Astrocyte (in vitro differentiated cells and primary cell): Measurements from ENCODE around the gene ARL8A. TPM values are rescaled to one million over a fixed set of nuclear protein-coding genes. Genes with fewer than 3 reads are reported as not detected.

Experiments
- DNase-seq: peaks from one replicate; pipeline ENCODE4 v3.0.0-alpha.2; 2010; ENCODE audit warnings: low read depth
- FAIRE-seq: peaks from 2 replicates; lab custom pipeline; 2011; peaks lifted over from hg19 to GRCh38; lab: Jason Lieb, UNC
- H2AFZ ChIP-seq: 2 replicates; pipeline ENCODE4 v1.6.0; 2012; ENCODE audit warnings: low read depth, low read length, inconsistent platforms
- H3K27ac ChIP-seq: 2 replicates; pipeline ENCODE4 v1.5.1; 2011; ENCODE audit warnings: low read depth, low read length, inconsistent platforms
- H3K27me3 ChIP-seq: 2 replicates; pipeline ENCODE4 v1.6.0; 2011; ENCODE audit warnings: low read length, inconsistent platforms; ENCODE audit not compliant: insufficient read depth
- H3K36me3 ChIP-seq: 2 replicates; pipeline ENCODE4 v1.5.1; 2011; ENCODE audit warnings: low read length, inconsistent platforms; ENCODE audit not compliant: insufficient read depth
- H3K4me1 ChIP-seq: 2 replicates; pipeline ENCODE4 v1.5.1; 2011; ENCODE audit warnings: low read length, inconsistent platforms; ENCODE audit not compliant: insufficient read depth
- H3K4me2 ChIP-seq: 2 replicates; pipeline ENCODE4 v1.6.0; 2012; ENCODE audit warnings: low read length, inconsistent platforms
- H3K4me3 ChIP-seq: 2 replicates; pipeline ENCODE4 v1.5.1; 2011; ENCODE audit warnings: low read depth, mild to moderate bottlenecking, low read length, inconsistent platforms; ENCODE audit not compliant: insufficient read depth
- H3K79me2 ChIP-seq: 2 replicates; pipeline ENCODE4 v1.6.0; 2012; ENCODE audit warnings: mild to moderate bottlenecking, low read length, inconsistent platforms; ENCODE audit not compliant: insufficient read depth
- H3K9ac ChIP-seq: 2 replicates; pipeline ENCODE4 v1.6.0; 2012; ENCODE audit warnings: mild to moderate bottlenecking, low read length, inconsistent platforms
- H3K9me3 ChIP-seq: 2 replicates; pipeline ENCODE4 v1.5.1; 2012; ENCODE audit warnings: low read depth, mild to moderate bottlenecking, low read length, inconsistent platforms; ENCODE audit not compliant: insufficient read depth
- H4K20me1 ChIP-seq: 2 replicates; pipeline ENCODE4 v1.6.0; 2012; ENCODE audit warnings: low read length, inconsistent platforms; ENCODE audit not compliant: insufficient read depth
- H3K27ac Mint-ChIP-seq: one replicate; pipeline ENCODE4 v1.8.0; 2021; ENCODE audit warnings: mild to moderate bottlenecking, mixed read lengths; ENCODE audit not compliant: unreplicated experiment
- H3K27me3 Mint-ChIP-seq: one replicate; pipeline ENCODE4 v1.8.0; 2021; ENCODE audit warnings: low read depth, mixed read lengths; ENCODE audit not compliant: unreplicated experiment
- H3K36me3 Mint-ChIP-seq: one replicate; pipeline ENCODE4 v1.8.0; 2021; ENCODE audit warnings: low read depth, mixed read lengths; ENCODE audit not compliant: unreplicated experiment
- H3K4me1 Mint-ChIP-seq: one replicate; pipeline ENCODE4 v1.8.0; 2021; ENCODE audit warnings: low read depth, mixed read lengths; ENCODE audit not compliant: unreplicated experiment
- H3K4me3 Mint-ChIP-seq: one replicate; pipeline ENCODE4 v1.8.0; 2021; ENCODE audit warnings: mild to moderate bottlenecking, moderate library complexity, mixed read lengths; ENCODE audit not compliant: unreplicated experiment
- H3K9me3 Mint-ChIP-seq: one replicate; pipeline ENCODE4 v1.8.0; 2021; ENCODE audit warnings: mild to moderate bottlenecking, mixed read lengths; ENCODE audit not compliant: unreplicated experiment
- EZH2 ChIP-seq: IDR thresholded peaks from 2 replicates; pipeline ENCODE4 v1.6.1; 2012; ENCODE audit warnings: mild to moderate bottlenecking, low read length, inconsistent platforms; ENCODE audit not compliant: insufficient read depth
- total RNA-seq: library from RNA; stranded (reverse); gene quantifications from 2 replicates; pipeline ENCODE4 v1.2.1, GENCODE V29; 2021
- TF ChIP-seq, protein P1 (sequence below): IDR thresholded peaks from 2 replicates; pipeline ENCODE4 v1.5.1; 2011; ENCODE audit warnings: low read depth, mild to moderate bottlenecking, inconsistent platforms, low read length, moderate library complexity; ENCODE audit not compliant: insufficient read depth

ARL8A gene
- total RNA-seq, 1 donor from 2014 or later, result 83.0 TPM

GRCh38 chr1:202125611-202126010 is 18.9 kb downstream of the ARL8A start:
- H3K36me3 Mint-ChIP-seq, result no peaks in the 10 kb centered on the region
- no peak overlapping the region for H2AFZ ChIP-seq
- H3K4me2 ChIP-seq, result no peak overlapping the region
- H3K27ac Mint-ChIP-seq, result no peak overlapping the region
- no peaks in the 10 kb centered on the region for H3K36me3 ChIP-seq
- no peak overlapping the region for H3K27ac ChIP-seq
- no peaks in the 10 kb centered on the region for H4K20me1 ChIP-seq
- peaks cover 7% of the 10 kb centered on the region for H3K27me3 ChIP-seq
- FAIRE-seq (no peak), DNase-seq (no peak)
- no peak overlapping the region for H3K9ac ChIP-seq
- H3K4me1 ChIP-seq, result peaks cover 2% of the 10 kb centered on the region
- no peak overlapping the region for H3K4me3 ChIP-seq
- H3K4me1 Mint-ChIP-seq, result peaks cover 6% of the 10 kb centered on the region
- no peak overlapping the region for H3K4me3 Mint-ChIP-seq
- H3K9me3 Mint-ChIP-seq, result peaks cover 2% of the 10 kb centered on the region
- no peaks in the 10 kb centered on the region for H3K9me3 ChIP-seq
- H3K79me2 ChIP-seq, result no peaks in the 10 kb centered on the region
- no peak for TF ChIP-seq EZH2
- TF ChIP-seq, protein P1, sequence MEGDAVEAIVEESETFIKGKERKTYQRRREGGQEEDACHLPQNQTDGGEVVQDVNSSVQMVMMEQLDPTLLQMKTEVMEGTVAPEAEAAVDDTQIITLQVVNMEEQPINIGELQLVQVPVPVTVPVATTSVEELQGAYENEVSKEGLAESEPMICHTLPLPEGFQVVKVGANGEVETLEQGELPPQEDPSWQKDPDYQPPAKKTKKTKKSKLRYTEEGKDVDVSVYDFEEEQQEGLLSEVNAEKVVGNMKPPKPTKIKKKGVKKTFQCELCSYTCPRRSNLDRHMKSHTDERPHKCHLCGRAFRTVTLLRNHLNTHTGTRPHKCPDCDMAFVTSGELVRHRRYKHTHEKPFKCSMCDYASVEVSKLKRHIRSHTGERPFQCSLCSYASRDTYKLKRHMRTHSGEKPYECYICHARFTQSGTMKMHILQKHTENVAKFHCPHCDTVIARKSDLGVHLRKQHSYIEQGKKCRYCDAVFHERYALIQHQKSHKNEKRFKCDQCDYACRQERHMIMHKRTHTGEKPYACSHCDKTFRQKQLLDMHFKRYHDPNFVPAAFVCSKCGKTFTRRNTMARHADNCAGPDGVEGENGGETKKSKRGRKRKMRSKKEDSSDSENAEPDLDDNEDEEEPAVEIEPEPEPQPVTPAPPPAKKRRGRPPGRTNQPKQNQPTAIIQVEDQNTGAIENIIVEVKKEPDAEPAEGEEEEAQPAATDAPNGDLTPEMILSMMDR, result no peak
- H3K27me3 Mint-ChIP-seq, result peaks cover 33% of the 10 kb centered on the region

- TF ChIP-seq EZH2, result no peak
- no peak overlapping the region for H3K27ac ChIP-seq
- Mint-ChIP-seq H3K4me3 (no peak overlapping the region), H3K27ac (no peak overlapping the region), H3K4me1 (peaks cover 6% of the 10 kb centered on the region), H3K36me3 (no peaks in the 10 kb centered on the region), H3K27me3 (peaks cover 30% of the 10 kb centered on the region), H3K9me3 (peaks cover 2% of the 10 kb centered on the region)
- FAIRE-seq, result no peak
- H3K9ac ChIP-seq, result no peak overlapping the region
- H3K4me1 ChIP-seq, result no peaks in the 10 kb centered on the region
- no peak overlapping the region for H3K4me3 ChIP-seq
- no peak overlapping the region for H2AFZ ChIP-seq
- no peak for DNase-seq
- no peaks in the 10 kb centered on the region for H4K20me1 ChIP-seq
- no peaks in the 10 kb centered on the region for H3K9me3 ChIP-seq
- H3K4me2 ChIP-seq, result no peak overlapping the region
- H3K36me3 ChIP-seq, result no peaks in the 10 kb centered on the region
- no peaks in the 10 kb centered on the region for H3K79me2 ChIP-seq
- peaks cover 7% of the 10 kb centered on the region for H3K27me3 ChIP-seq
Measured at GRCh38 chr1:202124142-202124541, 20.4 kb downstream of the ARL8A start.

DNA sequence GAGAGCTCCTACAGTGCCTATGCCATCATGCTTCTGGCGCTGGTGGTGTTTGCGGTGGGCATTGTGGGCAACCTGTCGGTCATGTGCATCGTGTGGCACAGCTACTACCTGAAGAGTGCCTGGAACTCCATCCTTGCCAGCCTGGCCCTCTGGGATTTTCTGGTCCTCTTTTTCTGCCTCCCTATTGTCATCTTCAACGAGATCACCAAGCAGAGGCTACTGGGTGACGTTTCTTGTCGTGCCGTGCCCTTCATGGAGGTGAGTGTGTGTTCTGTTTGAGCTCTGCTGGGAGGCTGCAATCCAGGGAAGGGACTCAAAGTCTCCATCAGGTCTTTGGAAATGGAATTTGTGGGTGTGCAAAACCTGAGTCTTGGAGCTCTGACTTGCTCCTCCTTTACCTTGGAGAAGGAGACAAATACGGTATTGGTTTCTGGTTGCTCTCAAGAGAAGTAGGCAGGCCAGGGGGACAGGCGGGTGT is 21.2 kb downstream of the ARL8A start:
- Histone ChIP-seq H3K4me2 (no peak overlapping the region), H3K4me3 (no peak overlapping the region), H2AFZ (no peak overlapping the region), H3K79me2 (no peaks in the 10 kb centered on the region), H3K27me3 (peaks cover 7% of the 10 kb centered on the region), H3K4me1 (no peaks in the 10 kb centered on the region), H3K27ac (no peak overlapping the region), H3K9me3 (no peaks in the 10 kb centered on the region), H3K9ac (no peak overlapping the region), H4K20me1 (no peaks in the 10 kb centered on the region), H3K36me3 (no peaks in the 10 kb centered on the region)
- peaks cover 6% of the 10 kb centered on the region for H3K4me1 Mint-ChIP-seq
- no peak overlapping the region for H3K27ac Mint-ChIP-seq
- no peak for TF ChIP-seq EZH2
- TF ChIP-seq, protein P1, result no peak
- no peaks in the 10 kb centered on the region for H3K36me3 Mint-ChIP-seq
- no peak for DNase-seq
- FAIRE-seq, result no peak
- peaks cover 2% of the 10 kb centered on the region for H3K9me3 Mint-ChIP-seq
- H3K4me3 Mint-ChIP-seq, result no peak overlapping the region
- H3K27me3 Mint-ChIP-seq, result peaks cover 30% of the 10 kb centered on the region
